Thymus (tissue), 11 donors: Measurements from ENCODE around the gene ALG6. TPM values are rescaled to one million over a fixed set of nuclear protein-coding genes. Genes with fewer than 3 reads are reported as not detected.
"Not testable (repeated sequence)": the region's sequence is repeated elsewhere in the genome, so short reads cannot be mapped to it uniquely, and the experiment has no call there.

ENCODE experiments used
- DNase-seq, 9 donors: peaks; one replicate each; pipeline ENCODE4 v3.0.0-alpha.2; 2013; ENCODE audit warnings: low spot score in 9 of 9, low read depth in 6 of 9, missing footprints in 1 of 9
- H3K27ac ChIP-seq, 2 donors: one replicate each; pipeline ENCODE4 v1.5.1; 2013; ENCODE audit warnings: control low read depth in 1 of 2, low read depth in 1 of 2, low read length in 1 of 2, mild to moderate bottlenecking in 1 of 2, moderate library complexity in 1 of 2
- H3K27me3 ChIP-seq, 2 donors: one replicate each; pipeline ENCODE4 v1.5.1; 2013; ENCODE audit warnings: low read length in 1 of 2; ENCODE audit not compliant: control insufficient read depth in 2 of 2, insufficient read depth in 1 of 2
- H3K36me3 ChIP-seq, 2 donors: one replicate each; pipeline ENCODE4 v1.5.1; 2013; ENCODE audit warnings: low read length in 1 of 2, mild to moderate bottlenecking in 1 of 2, moderate library complexity in 1 of 2; ENCODE audit not compliant: control insufficient read depth in 2 of 2, insufficient read depth in 2 of 2
- H3K4me1 ChIP-seq, 2 donors: one replicate each; pipeline ENCODE4 v1.5.1; 2013; ENCODE audit warnings: low read length in 2 of 2; ENCODE audit not compliant: control insufficient read depth in 2 of 2, insufficient read depth in 2 of 2
- H3K4me3 ChIP-seq, 2 donors: one replicate each; pipeline ENCODE4 v1.5.1; 2013; ENCODE audit warnings: low read length in 2 of 2, control low read depth in 1 of 2, mild to moderate bottlenecking in 1 of 2
- H3K9me3 ChIP-seq, 2 donors: one replicate each; pipeline ENCODE4 v1.5.1; 2013; ENCODE audit warnings: low read length in 1 of 2, mild to moderate bottlenecking in 1 of 2; ENCODE audit not compliant: control insufficient read depth in 2 of 2, insufficient read depth in 1 of 2
- WGBS: extraction: QIAGEN DNeasy Blood & Tissue Kit; methylation state at CpG from one replicate; pipeline ENCODE4 v1.1.7; 2013; 5-methylcytosine and 5-hydroxymethylcytosine counted together
- polyA plus RNA-seq: library from polyadenylated mRNA; stranded (reverse); fragments of 200-250 nt; gene quantifications from one replicate; pipeline ENCODE4 v1.2.3, GENCODE V29; 2013
- total RNA-seq: library from RNA; stranded (reverse); fragments of 120-200 nt; gene quantifications from one replicate; pipeline ENCODE4 v1.2.4, GENCODE V29; 2013
- donor health status: healthy.

Gene ALG6
- total and polyA plus RNA-seq, 2 donors, result 23.9 to 52.2 TPM

DNA sequence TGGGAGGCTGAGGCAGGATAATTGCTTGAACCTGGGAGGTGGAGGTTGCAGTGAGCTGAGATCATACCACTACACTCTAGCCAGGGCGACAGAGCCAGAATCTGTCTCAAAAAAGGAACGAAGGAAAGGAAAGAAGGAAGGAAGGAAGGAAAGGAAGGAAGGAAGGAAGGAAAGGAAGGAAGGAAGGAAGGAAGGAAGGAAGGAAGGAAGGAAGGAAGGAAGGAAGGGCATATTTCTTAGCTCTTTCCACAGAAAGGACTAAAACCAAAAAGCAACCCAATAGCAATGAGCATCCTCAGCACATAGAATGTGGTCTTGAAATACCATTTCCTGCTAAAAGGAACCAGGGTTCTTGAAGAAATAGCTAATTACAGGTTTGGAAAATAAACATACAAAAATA lies 11.2 kb upstream of the ALG6 start:
- H3K27ac ChIP-seq, H3K27me3 ChIP-seq, H3K36me3 ChIP-seq, H3K4me3 ChIP-seq, H3K4me1 ChIP-seq, H3K9me3 ChIP-seq, DNase-seq: not testable (repeated sequence)
- 78% methylated on average over 2 of the region's 2 CpGs for WGBS

DNA sequence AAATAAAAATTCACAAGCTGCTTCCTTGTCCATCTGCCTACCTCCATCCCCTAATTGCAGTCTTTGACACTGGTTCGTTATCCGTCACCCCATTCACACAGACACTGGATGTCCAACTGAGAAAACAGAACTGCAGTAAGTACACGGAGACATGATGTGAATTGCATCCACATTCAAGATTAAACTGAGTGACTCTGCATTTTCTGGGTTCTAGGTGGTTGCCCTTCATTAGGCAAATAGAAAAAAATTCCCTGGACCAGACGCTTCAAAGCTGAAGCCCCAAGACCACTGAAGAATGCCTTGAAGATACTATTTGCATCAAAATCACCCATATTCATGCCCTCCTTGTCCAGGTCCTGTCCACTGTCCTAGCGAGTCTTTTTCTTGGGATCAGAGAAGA lies 7.9 kb upstream of the ALG6 start:
- DNase-seq, result no peak
- Histone ChIP-seq H3K27ac (no peak overlapping the region), H3K9me3 (no peaks in the 10 kb centered on the region), H3K4me1 (no peaks in the 10 kb centered on the region), H3K4me3 (no peak overlapping the region), H3K36me3 (no peaks in the 10 kb centered on the region), H3K27me3 (peaks cover 0 to 3% of the 10 kb centered on the region in 2 donors)
- WGBS, result 97% methylated on average over 5 of the region's 5 CpGs

DNA sequence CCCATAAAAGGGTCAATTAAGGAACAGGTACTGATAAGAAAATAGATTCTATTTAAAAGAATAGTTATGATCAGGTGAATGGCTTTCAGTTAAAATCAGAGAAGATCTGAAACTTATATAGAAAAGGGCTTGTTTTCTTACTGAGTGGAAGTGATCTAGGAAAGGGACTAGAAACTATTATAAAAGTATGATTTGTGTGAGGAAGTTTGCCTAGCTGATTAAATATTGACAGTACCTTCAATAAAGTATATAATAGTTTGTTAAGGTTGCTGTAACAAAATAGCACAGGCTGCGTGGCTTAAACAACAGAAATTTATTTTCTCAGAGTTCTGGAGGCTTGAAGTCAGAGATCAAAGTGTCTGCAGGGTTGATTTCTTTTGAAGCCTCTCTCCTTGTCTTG lies 5.4 kb upstream of the ALG6 start:
- DNase-seq, result peak in 2 of 9 donors; percentile 8 to 25
- H3K36me3 ChIP-seq, result no peaks in the 10 kb centered on the region
- H3K4me1 ChIP-seq, result peaks cover 3 to 9% of the 10 kb centered on the region in 2 donors
- no peak overlapping the region for H3K27ac ChIP-seq
- H3K9me3 ChIP-seq, result no peaks in the 10 kb centered on the region
- H3K27me3 ChIP-seq, result peaks cover 0 to 3% of the 10 kb centered on the region in 2 donors
- no peak overlapping the region for H3K4me3 ChIP-seq
- 32% methylated on average over 1 of the region's 1 CpG for WGBS

DNA sequence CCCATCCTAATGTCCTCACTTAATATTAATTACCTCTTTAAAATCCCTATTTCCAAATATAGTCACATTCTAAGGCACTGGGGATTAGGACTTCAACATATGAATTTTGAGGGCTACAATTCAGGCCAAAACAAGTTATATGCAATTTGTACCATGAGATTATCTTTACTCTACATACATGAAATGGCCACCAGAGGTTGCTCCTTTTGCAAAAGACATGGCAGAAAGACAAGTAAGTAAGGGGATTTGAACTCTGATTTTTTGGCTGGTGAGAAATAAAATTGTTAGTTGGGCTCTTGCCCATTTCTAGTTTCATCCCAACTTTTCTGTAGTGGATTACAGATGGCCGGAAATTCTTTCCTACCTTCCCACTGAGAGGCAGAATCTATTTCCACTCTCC lies 4.8 kb upstream of the ALG6 start:
- H3K4me3 ChIP-seq, result no peak overlapping the region
- H3K36me3 ChIP-seq, result no peaks in the 10 kb centered on the region
- H3K27me3 ChIP-seq, result peaks cover 0 to 3% of the 10 kb centered on the region in 2 donors
- H3K9me3 ChIP-seq, result peaks cover 0 to 1% of the 10 kb centered on the region in 2 donors
- no peak for DNase-seq
- peaks cover 3 to 10% of the 10 kb centered on the region in 2 donors for H3K4me1 ChIP-seq
- WGBS, result 98% methylated on average over 1 of the region's 1 CpG
- H3K27ac ChIP-seq, result no peak overlapping the region

DNA sequence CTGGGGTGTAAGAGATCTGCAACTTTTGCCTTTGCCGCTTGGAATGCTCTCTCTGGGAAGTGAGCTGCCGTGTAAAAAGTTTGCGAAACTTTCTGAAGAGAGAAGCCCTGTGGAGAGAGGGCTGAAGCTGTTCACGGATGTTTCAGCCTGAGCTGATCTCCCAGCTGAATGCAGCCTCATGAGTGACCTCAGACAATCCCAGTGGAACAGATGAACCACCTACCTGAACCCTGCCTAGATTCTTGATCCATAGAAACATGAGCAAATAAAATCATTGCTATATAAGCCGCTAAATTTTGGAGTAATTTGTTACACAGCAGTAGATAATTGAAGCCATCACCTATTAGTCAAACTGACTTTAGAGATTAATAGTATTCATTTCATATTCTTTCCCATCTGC lies 4.4 kb upstream of the ALG6 start:
- 99% methylated on average over 5 of the region's 5 CpGs for WGBS

DNA sequence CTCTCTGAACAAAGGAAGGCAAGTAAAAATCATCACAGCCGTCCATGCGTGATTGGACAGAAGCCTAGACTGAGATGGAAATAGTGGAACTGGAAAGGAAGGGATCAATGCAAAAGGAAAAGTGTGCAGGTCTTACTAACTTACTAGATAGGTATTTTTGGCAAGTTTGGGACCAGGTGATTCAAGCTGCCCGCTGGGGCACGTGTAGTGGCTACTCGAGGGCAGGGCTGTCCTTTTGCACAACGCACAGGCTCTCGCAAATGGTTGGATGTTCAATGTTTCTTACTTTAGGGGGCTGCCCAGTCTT lies 566 bp upstream of the ALG6 start:
- H3K4me3 ChIP-seq, result peak overlapping the region; percentile 76 to 99
- 94% methylated on average over 7 of the region's 7 CpGs for WGBS

More for the DNA sequence above, 4.4 kb upstream of the ALG6 start:
- H3K36me3 ChIP-seq, result no peaks in the 10 kb centered on the region
- H3K4me3 ChIP-seq, result no peak overlapping the region
- no peak for DNase-seq
- H3K27me3 ChIP-seq, result peaks cover 0 to 3% of the 10 kb centered on the region in 2 donors
- peaks cover 3 to 12% of the 10 kb centered on the region in 2 donors for H3K4me1 ChIP-seq
- no peak overlapping the region for H3K27ac ChIP-seq
- H3K9me3 ChIP-seq, result peaks cover 0 to 6% of the 10 kb centered on the region in 2 donors

DNA sequence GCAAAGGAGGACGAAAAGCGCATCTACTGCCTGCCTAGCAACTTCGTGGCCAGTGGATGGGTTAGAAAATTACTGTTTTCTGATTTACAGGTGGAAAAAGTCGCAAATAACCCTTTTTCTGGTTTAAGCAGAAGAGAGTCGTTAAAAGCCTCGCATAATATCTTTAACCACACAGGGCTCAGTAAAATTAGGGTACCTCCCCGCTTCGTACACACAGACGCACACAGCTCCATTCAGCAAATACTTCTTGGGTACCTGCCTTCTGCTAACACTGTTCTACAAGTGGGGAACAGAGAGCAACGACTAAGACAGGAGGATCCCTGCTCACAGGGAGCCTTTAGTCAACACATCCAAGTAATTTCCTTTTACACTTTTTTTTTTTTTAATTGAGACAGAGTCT lies 704 bp downstream of the ALG6 start:
- Histone ChIP-seq H3K4me3 (peak overlapping the region; percentile 76 to 99), H3K27me3 (no peaks in the 10 kb centered on the region), H3K36me3 (peaks cover 0 to 16% of the 10 kb centered on the region in 2 donors), H3K9me3 (peaks cover 0 to 6% of the 10 kb centered on the region in 2 donors), H3K4me1 (peaks cover 3 to 18% of the 10 kb centered on the region in 2 donors), H3K27ac (peak overlapping the region; percentile 64)
- WGBS, result 9% methylated on average over 10 of the region's 10 CpGs
- DNase-seq, result peak in 5 of 9 donors; percentile 1 to 18 (median 7)

More for the DNA sequence above, 566 bp upstream of the ALG6 start:
- Histone ChIP-seq H3K4me1 (peaks cover 3 to 18% of the 10 kb centered on the region in 2 donors), H3K36me3 (peaks cover 0 to 8% of the 10 kb centered on the region in 2 donors), H3K27me3 (no peaks in the 10 kb centered on the region), H3K27ac (peak overlapping the region; percentile 64 to 76), H3K9me3 (peaks cover 0 to 6% of the 10 kb centered on the region in 2 donors)
- peak in 1 of 9 donors; percentile 3 for DNase-seq

DNA sequence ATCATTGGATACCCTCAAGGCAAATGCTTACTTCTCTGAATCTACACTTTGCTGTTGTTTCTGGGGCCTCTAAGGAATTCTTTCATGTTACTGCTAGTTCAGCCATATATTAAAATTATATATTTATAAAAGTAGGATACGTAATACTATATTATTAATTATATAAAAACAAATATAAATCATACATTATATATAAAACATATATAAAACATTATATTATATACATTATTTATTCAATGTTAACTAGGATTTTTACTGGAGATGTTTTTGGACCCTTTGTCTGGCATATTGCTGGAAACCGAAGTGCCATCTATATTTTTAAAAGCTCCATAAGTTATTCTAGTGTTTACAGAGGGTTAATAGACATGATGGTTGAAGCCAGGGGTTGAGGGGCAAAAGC lies 12.2 kb downstream of the ALG6 start:
- no peak for DNase-seq
- WGBS, result 98% methylated on average over 2 of the region's 2 CpGs
- H3K4me1 ChIP-seq, result no peaks in the 10 kb centered on the region
- no peak overlapping the region for H3K27ac ChIP-seq
- no peaks in the 10 kb centered on the region for H3K9me3 ChIP-seq
- H3K36me3 ChIP-seq, result peaks cover 10% of the 10 kb centered on the region in 2 donors
- H3K27me3 ChIP-seq, result no peaks in the 10 kb centered on the region
- no peak overlapping the region for H3K4me3 ChIP-seq

DNA sequence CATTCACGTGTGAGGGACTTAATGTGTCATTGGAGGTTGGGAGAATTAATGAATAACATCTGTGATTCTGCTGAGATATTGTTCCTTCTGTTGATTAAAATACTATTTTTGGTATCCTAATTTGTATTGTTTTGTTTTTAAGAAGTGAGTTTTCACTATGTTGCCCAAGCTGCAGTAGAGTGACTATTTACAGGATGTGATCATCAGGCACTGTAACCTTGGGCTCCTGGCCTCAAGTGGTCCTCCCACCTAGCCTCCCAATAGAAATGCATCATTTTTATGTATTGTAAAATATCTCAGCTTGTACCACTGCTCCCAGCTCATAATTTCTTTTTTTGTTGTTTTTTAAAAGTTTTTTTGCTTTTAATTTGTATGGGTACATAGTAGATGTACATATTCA lies 14.3 kb downstream of the ALG6 start:
- Histone ChIP-seq H3K36me3 (peaks cover 10% of the 10 kb centered on the region in 2 donors), H3K27ac (no peak overlapping the region), H3K27me3 (no peaks in the 10 kb centered on the region), H3K4me1 (no peaks in the 10 kb centered on the region), H3K4me3 (no peak overlapping the region), H3K9me3 (no peaks in the 10 kb centered on the region)
- no peak for DNase-seq
- WGBS, result 96% methylated on average over 1 of the region's 1 CpG

DNA sequence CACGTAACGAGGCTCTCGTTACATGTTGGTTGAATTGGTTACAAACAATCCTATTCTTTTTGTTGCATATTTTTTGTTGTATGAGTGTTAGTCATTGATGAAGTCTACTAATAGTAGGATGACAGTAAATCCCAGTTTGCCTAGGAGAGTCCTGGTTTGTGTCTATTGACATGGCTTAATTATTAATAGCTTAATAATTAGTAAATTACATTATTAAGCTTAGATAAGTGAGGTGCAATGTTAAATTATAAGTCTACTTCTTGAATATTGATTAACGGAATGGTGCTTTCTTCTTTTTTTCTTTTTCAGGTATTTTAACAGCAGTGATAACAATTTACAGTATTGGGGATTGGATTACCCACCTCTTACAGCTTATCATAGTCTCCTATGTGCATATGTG lies 34.5 kb downstream of the ALG6 start:
- H3K27me3 ChIP-seq, result no peaks in the 10 kb centered on the region
- no peaks in the 10 kb centered on the region for H3K4me1 ChIP-seq
- H3K4me3 ChIP-seq, result no peak overlapping the region
- no peaks in the 10 kb centered on the region for H3K9me3 ChIP-seq
- H3K36me3 ChIP-seq, result peaks cover 4 to 12% of the 10 kb centered on the region in 2 donors
- over 99% methylated on average over 4 of the region's 4 CpGs for WGBS
- no peak for DNase-seq
- no peak overlapping the region for H3K27ac ChIP-seq
